ENCODE results near the gene FAM227A. TPM values are rescaled to one million over a fixed set of nuclear protein-coding genes. Genes with fewer than 3 reads are reported as not detected.

FAM227A gene
- total and polyA plus RNA-seq, 4 donors: 1.1 to 10.0 (median 6.0) TPM

DNA sequence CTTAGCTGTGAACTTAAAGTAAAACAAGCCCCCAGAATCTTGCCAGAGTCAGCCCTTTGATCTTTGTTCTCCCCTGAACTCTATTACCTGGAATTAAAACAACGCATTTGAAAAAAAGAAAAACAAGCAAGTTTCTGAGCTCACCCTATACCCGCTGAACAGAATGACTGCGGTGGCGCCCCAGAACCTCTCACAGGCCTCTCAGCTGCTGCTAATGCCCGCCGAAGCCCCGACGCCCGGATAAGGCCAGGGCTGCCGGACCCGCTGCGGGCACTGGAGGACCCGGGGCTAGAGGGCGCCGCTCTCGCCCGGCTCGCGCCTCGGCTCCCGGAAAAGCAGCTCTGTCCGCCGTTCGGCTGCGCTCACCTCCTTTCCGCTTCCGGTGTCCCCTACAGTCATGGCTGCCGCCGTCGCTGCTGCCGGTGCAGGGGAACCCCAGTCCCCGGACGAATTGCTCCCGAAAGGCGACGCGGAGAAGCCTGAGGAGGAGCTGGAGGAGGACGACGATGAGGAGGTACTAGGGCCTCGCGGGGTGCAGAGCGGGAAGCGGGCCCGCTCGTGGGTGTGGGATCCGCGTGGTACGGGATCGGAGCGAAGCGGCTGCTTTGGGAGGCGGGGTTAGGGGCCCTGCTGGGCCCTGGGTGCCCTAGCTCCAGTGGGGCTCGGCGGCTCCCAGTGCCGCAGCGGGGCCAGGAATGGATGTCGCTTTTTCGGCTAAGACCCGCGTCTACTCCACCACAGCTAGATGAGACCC, 25.6 kb upstream of the FAM227A start, which contains the start of gene TOMM22:
Gene TOMM22 (plus strand): TSS at position 376 of the 754 bp plus-strand sequence. CDS start 22 bp downstream, at position 398.
- ATAC-seq (ENCODE audit: insufficient read depth, low FRiP score) (peak; percentile 100), DNase-seq (peak; percentile 89 to 94 (median 89))
- H3K9me3 ChIP-seq (ENCODE audit: control insufficient read depth in 4 of 4, insufficient read depth in 3 of 4, low read length in 3 of 4): no peaks in the 10 kb centered on the region
- peak within 1 kb of the TSS; percentile 97 for H3K4me3 ChIP-seq
- peaks cover 5 to 23% (median 21%) of the 10 kb centered on the region in 4 donors for H3K36me3 ChIP-seq (ENCODE audit: control insufficient read depth in 4 of 4, insufficient read depth in 4 of 4, low read length in 4 of 4)
- TF ChIP-seq, protein P1, sequence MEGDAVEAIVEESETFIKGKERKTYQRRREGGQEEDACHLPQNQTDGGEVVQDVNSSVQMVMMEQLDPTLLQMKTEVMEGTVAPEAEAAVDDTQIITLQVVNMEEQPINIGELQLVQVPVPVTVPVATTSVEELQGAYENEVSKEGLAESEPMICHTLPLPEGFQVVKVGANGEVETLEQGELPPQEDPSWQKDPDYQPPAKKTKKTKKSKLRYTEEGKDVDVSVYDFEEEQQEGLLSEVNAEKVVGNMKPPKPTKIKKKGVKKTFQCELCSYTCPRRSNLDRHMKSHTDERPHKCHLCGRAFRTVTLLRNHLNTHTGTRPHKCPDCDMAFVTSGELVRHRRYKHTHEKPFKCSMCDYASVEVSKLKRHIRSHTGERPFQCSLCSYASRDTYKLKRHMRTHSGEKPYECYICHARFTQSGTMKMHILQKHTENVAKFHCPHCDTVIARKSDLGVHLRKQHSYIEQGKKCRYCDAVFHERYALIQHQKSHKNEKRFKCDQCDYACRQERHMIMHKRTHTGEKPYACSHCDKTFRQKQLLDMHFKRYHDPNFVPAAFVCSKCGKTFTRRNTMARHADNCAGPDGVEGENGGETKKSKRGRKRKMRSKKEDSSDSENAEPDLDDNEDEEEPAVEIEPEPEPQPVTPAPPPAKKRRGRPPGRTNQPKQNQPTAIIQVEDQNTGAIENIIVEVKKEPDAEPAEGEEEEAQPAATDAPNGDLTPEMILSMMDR (IDR thresholded peaks at IDR 0.05; ENCODE audit: control extremely low read depth, extremely low read depth): peak; percentile 71
- H3K27me3 ChIP-seq (ENCODE audit: control insufficient read depth in 3 of 3, insufficient read depth in 3 of 3, low read length in 2 of 3): no peaks in the 10 kb centered on the region
- H3K4me1 ChIP-seq (ENCODE audit: control insufficient read depth in 5 of 5, insufficient read depth in 5 of 5, low read length in 5 of 5): peaks cover 0 to 7% (median 4%) of the 10 kb centered on the region in 5 donors
- peak within 1 kb of the TSS; percentile 67 to 83 for H3K27ac ChIP-seq (ENCODE audit: low read depth in 1 of 2, low read length in 1 of 2)
- 0% methylated on average over 60 of the region's 60 CpGs for WGBS, 2 donors
- H3K9ac ChIP-seq (ENCODE audit: insufficient read depth in 1 of 2, low read length in 2 of 2): peak within 1 kb of the TSS; percentile 72 to 89

DNA sequence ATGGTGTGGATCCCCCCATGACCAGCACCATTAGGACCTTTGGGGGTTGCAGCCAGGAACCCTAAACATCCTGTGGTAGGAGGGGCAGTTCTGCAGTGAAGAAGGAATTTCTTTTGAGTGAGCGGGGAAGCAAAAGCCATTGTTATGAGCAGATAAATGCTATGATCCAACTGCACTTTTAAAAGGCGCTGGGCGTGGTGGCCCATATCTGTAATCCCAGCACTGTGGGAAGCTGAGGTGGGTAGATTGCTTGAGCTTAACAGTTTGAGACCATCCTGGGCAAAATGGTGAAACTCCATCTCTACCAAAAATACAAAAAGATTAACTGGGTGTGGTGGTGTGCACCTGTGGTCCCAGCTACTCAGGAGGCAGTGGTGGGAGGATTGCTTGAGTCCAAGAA, 19.6 kb upstream of the FAM227A start:
- Histone ChIP-seq H3K4me3 (no peak overlapping the region), H3K27ac (ENCODE audit: low read depth in 1 of 2, low read length in 1 of 2) (no peak overlapping the region), H3K4me1 (ENCODE audit: control insufficient read depth in 5 of 5, insufficient read depth in 5 of 5, low read length in 5 of 5) (peaks cover 0 to 4% (median 0%) of the 10 kb centered on the region in 5 donors), H3K36me3 (ENCODE audit: control insufficient read depth in 4 of 4, insufficient read depth in 4 of 4, low read length in 4 of 4) (peaks cover 7 to 19% (median 14%) of the 10 kb centered on the region in 4 donors), H3K9ac (ENCODE audit: insufficient read depth in 1 of 2, low read length in 2 of 2) (no peak overlapping the region), H3K27me3 (ENCODE audit: control insufficient read depth in 3 of 3, insufficient read depth in 3 of 3, low read length in 2 of 3) (no peaks in the 10 kb centered on the region), H3K9me3 (ENCODE audit: control insufficient read depth in 4 of 4, insufficient read depth in 3 of 4, low read length in 3 of 4) (no peaks in the 10 kb centered on the region)
- no peak for ATAC-seq (ENCODE audit: insufficient read depth, low FRiP score)
- WGBS, 2 donors: 98 to 100% methylated on average over 3 of the region's 3 CpGs
- no peak for DNase-seq
- TF ChIP-seq, protein P1 (IDR thresholded peaks at IDR 0.05; ENCODE audit: control extremely low read depth, extremely low read depth): no peak

DNA sequence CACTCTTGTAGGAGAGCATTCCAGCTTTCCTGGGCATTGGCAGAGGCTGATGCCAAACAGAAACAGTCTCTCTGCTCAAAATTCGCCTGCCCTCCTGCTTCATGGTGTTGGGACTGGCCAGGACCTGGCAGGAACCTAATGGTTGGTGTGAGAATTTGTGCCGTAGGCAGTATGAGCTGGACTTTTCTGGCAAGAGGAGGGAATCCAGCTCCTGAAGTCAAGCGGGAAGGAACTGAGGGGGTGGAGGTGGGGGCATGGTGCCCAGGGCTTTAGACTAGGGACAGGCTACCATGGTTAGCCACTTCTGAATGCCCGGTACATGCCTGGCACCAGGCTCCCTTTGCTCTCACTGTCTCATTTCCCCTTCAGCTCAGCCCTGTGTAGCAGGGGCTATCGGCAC, 18.7 kb upstream of the FAM227A start:
- no peak for DNase-seq
- Histone ChIP-seq H3K9me3 (ENCODE audit: control insufficient read depth in 4 of 4, insufficient read depth in 3 of 4, low read length in 3 of 4) (no peaks in the 10 kb centered on the region), H3K27me3 (ENCODE audit: control insufficient read depth in 3 of 3, insufficient read depth in 3 of 3, low read length in 2 of 3) (no peaks in the 10 kb centered on the region), H3K4me3 (no peak overlapping the region), H3K36me3 (ENCODE audit: control insufficient read depth in 4 of 4, insufficient read depth in 4 of 4, low read length in 4 of 4) (peaks cover 7 to 20% (median 17%) of the 10 kb centered on the region in 4 donors), H3K4me1 (ENCODE audit: control insufficient read depth in 5 of 5, insufficient read depth in 5 of 5, low read length in 5 of 5) (peaks cover 0 to 4% (median 0%) of the 10 kb centered on the region in 5 donors), H3K9ac (ENCODE audit: insufficient read depth in 1 of 2, low read length in 2 of 2) (no peak overlapping the region), H3K27ac (ENCODE audit: low read depth in 1 of 2, low read length in 1 of 2) (no peak overlapping the region)
- TF ChIP-seq, protein P1 (IDR thresholded peaks at IDR 0.05; ENCODE audit: control extremely low read depth, extremely low read depth): no peak
- no peak for ATAC-seq (ENCODE audit: insufficient read depth, low FRiP score)
- WGBS, 2 donors: 87 to 91% methylated on average over 5 of the region's 5 CpGs

Data from lung (tissue), 12 donors.